ENCODE results near the gene HSD3B7. TPM values are rescaled to one million over a fixed set of nuclear protein-coding genes. Genes with fewer than 3 reads are reported as not detected.
A peak's percentile ranks its signal among the peaks of the same experiment; 100 is the strongest.

HSD3B7 gene
- total and polyA plus RNA-seq, 10 of the 15 experiments (the other 5 are each of a cell fraction or from before 2014, with no cell fraction given): 0.18 to 1.8 (median 0.48) TPM; not detected in 1

- TF ChIP-seq ZNF24 (IDR thresholded peaks at IDR 0.05): no peak
- no peak for TF ChIP-seq ZBED1 (IDR thresholded peaks at IDR 0.05; ENCODE audit: borderline replicate concordance)
- no peak for TF ChIP-seq CBX3 (IDR thresholded peaks at IDR 0.05; ENCODE audit: borderline replicate concordance, low read depth)
- TF ChIP-seq NFYB (IDR thresholded peaks at IDR 0.05; ENCODE audit: insufficient read depth, low read depth, low read length): no peak
- TF ChIP-seq MTA3 (IDR thresholded peaks at IDR 0.05; ENCODE audit: borderline replicate concordance, low read length): no peak; the same call in 1 of the 2 replicates
- peak; percentile 88 for TF ChIP-seq POLR2AphosphoS5 (IDR thresholded peaks at IDR 0.05; ENCODE audit: low read length)
- no peak for TF ChIP-seq DPF2 (IDR thresholded peaks at IDR 0.05)
- no peak for TF ChIP-seq HDAC6 (IDR thresholded peaks at IDR 0.05; ENCODE audit: unreplicated experiment)
- TF ChIP-seq NR2C1 (IDR thresholded peaks at IDR 0.05): no peak
- no peak for TF ChIP-seq MAX (IDR thresholded peaks at IDR 0.05; ENCODE audit: low read depth, low read length)
- no peak for TF ChIP-seq ZNF274 (IDR thresholded peaks at IDR 0.05; ENCODE audit: insufficient read depth, insufficient read length)
- TF ChIP-seq RUNX3 (IDR thresholded peaks at IDR 0.05; ENCODE audit: low read length): no peak; the same call in 1 of the 2 replicates
- no peak for TF ChIP-seq NR2F1 (conservative IDR thresholded peaks at IDR 0.05)
- TF ChIP-seq ZBTB40 (IDR thresholded peaks at IDR 0.05; ENCODE audit: borderline replicate concordance): no peak
- TF ChIP-seq HDAC2 (IDR thresholded peaks at IDR 0.05): no peak
- TF ChIP-seq EGR1 (IDR thresholded peaks at IDR 0.05; ENCODE audit: borderline replicate concordance in 1 of 2, low read depth in 2 of 2, low read length in 2 of 2): 0 out of 3 replicates have a peak, but pooled peaks of 1 of the 2 experiments have one; percentile 2
- TF ChIP-seq RCOR1 (conservative IDR thresholded peaks at IDR 0.05; ENCODE audit: low read depth, low read length): no peak
- TF ChIP-seq CHD4 (IDR thresholded peaks at IDR 0.05): no peak
- peak; percentile 85 for TF ChIP-seq POLR2A (IDR thresholded peaks at IDR 0.05; ENCODE audit: low read depth, low read length)
- no peak for TF ChIP-seq PBX3 (IDR thresholded peaks at IDR 0.05; ENCODE audit: insufficient replicate concordance, low read depth, low read length)
- no peak for TF ChIP-seq PKNOX1 (IDR thresholded peaks at IDR 0.05)
- no peak for TF ChIP-seq TCF7 (IDR thresholded peaks at IDR 0.05; ENCODE audit: borderline replicate concordance)
- no peak for TF ChIP-seq ATF3 (IDR thresholded peaks at IDR 0.05; ENCODE audit: borderline replicate concordance, extremely low read depth, low read depth, low read length)
- no peak for TF ChIP-seq CHD1 (IDR thresholded peaks at IDR 0.05; ENCODE audit: low read depth, low read length)
- no peak for TF ChIP-seq FOXM1 (IDR thresholded peaks at IDR 0.05; ENCODE audit: low read depth, low read length)
- no peak for TF ChIP-seq MYB (IDR thresholded peaks at IDR 0.05; ENCODE audit: borderline replicate concordance, low read depth, low read length)
Measured at GRCh38 chr16:30996985-30997724, 12.1 kb downstream of the HSD3B7 start (continued).
